ENCODE data around the gene IQCF2. TPM values are rescaled to one million over a fixed set of nuclear protein-coding genes. Genes with fewer than 3 reads are reported as not detected.

Gene IQCF2
- polyA plus RNA-seq (2012; ENCODE audit: insufficient read length, low read depth) = not detected

- TF ChIP-seq FOXP2 (optimal IDR thresholded peaks at IDR 0.05; ENCODE audit: borderline replicate concordance, extremely low read depth, extremely low read length, insufficient read depth) (no peak), SIN3A (IDR thresholded peaks at IDR 0.05; ENCODE audit: borderline replicate concordance, insufficient read depth, low read length) (no peak), POLR2AphosphoS5 (IDR thresholded peaks at IDR 0.05; ENCODE audit: low read depth, low read length) (no peak), REST (IDR thresholded peaks at IDR 0.05; ENCODE audit: insufficient read depth in 1 of 2, low read depth in 2 of 2, low read length in 2 of 2) (no peak), TAF1 (IDR thresholded peaks at IDR 0.05; ENCODE audit: borderline replicate concordance, insufficient read depth, low read length) (no peak)
These were observed at the start of gene IQCF2 for GRCh38 chr3:51860703-51861665. IQCF2 (plus strand) TSS chr3:51861615; CDS start chr3:51861667, 52 bp downstream.

- no peak for TF ChIP-seq SIN3A (IDR thresholded peaks at IDR 0.05; ENCODE audit: borderline replicate concordance, insufficient read depth, low read length)
- no peak for TF ChIP-seq REST (IDR thresholded peaks at IDR 0.05; ENCODE audit: insufficient read depth in 1 of 2, low read depth in 2 of 2, low read length in 2 of 2)
- TF ChIP-seq TAF1 (IDR thresholded peaks at IDR 0.05; ENCODE audit: borderline replicate concordance, insufficient read depth, low read length) = no peak
- TF ChIP-seq FOXP2 (optimal IDR thresholded peaks at IDR 0.05; ENCODE audit: borderline replicate concordance, extremely low read depth, extremely low read length, insufficient read depth) = no peak
- TF ChIP-seq POLR2AphosphoS5 (IDR thresholded peaks at IDR 0.05; ENCODE audit: low read depth, low read length) = no peak
These were observed 47.9 kb upstream of the IQCF2 start for GRCh38 chr3:51813539-51813938.

- TF ChIP-seq REST (IDR thresholded peaks at IDR 0.05; ENCODE audit: insufficient read depth in 1 of 2, low read depth in 2 of 2, low read length in 2 of 2) (no peak), TAF1 (IDR thresholded peaks at IDR 0.05; ENCODE audit: borderline replicate concordance, insufficient read depth, low read length) (no peak), SIN3A (IDR thresholded peaks at IDR 0.05; ENCODE audit: borderline replicate concordance, insufficient read depth, low read length) (no peak), FOXP2 (optimal IDR thresholded peaks at IDR 0.05; ENCODE audit: borderline replicate concordance, extremely low read depth, extremely low read length, insufficient read depth) (no peak), POLR2AphosphoS5 (IDR thresholded peaks at IDR 0.05; ENCODE audit: low read depth, low read length) (no peak)
These were observed 47.4 kb upstream of the IQCF2 start for GRCh38 chr3:51814034-51814433.

- no peak for TF ChIP-seq SIN3A (IDR thresholded peaks at IDR 0.05; ENCODE audit: borderline replicate concordance, insufficient read depth, low read length)
- no peak for TF ChIP-seq POLR2AphosphoS5 (IDR thresholded peaks at IDR 0.05; ENCODE audit: low read depth, low read length)
- no peak for TF ChIP-seq FOXP2 (optimal IDR thresholded peaks at IDR 0.05; ENCODE audit: borderline replicate concordance, extremely low read depth, extremely low read length, insufficient read depth)
- TF ChIP-seq TAF1 (IDR thresholded peaks at IDR 0.05; ENCODE audit: borderline replicate concordance, insufficient read depth, low read length) = no peak
- no peak for TF ChIP-seq REST (IDR thresholded peaks at IDR 0.05; ENCODE audit: insufficient read depth in 1 of 2, low read depth in 2 of 2, low read length in 2 of 2)
These were observed 45.8 kb upstream of the IQCF2 start for GRCh38 chr3:51815614-51816013.

All from PFSK-1 (cell line).